ENCODE measurements around the gene SCP2. TPM values are rescaled to one million over a fixed set of nuclear protein-coding genes. Genes with fewer than 3 reads are reported as not detected.

The SCP2 gene
- total RNA-seq, 1 experiment from 2014 or later: 56.4 TPM

GRCh38 chr1:53051676-53052075 lies 124.6 kb downstream of the SCP2 start:
- TF ChIP-seq CDX4 (CRISPR knock-in tag; IDR thresholded peaks at IDR 0.05; ENCODE audit: borderline replicate concordance) (no peak), TCF7 (CRISPR knock-in tag; IDR thresholded peaks at IDR 0.05; ENCODE audit: low read depth) (no peak), FOXP4 (CRISPR knock-in tag; IDR thresholded peaks at IDR 0.05) (no peak), ZNF532 (CRISPR knock-in tag; IDR thresholded peaks at IDR 0.05; ENCODE audit: borderline replicate concordance) (no peak), E2F1 (CRISPR knock-in tag; IDR thresholded peaks at IDR 0.05) (no peak), OVOL2 (CRISPR knock-in tag; IDR thresholded peaks at IDR 0.05; ENCODE audit: borderline replicate concordance) (no peak), MXD4 (CRISPR knock-in tag; IDR thresholded peaks at IDR 0.05; ENCODE audit: borderline replicate concordance) (no peak), FOXJ3 (CRISPR knock-in tag; IDR thresholded peaks at IDR 0.05; ENCODE audit: borderline replicate concordance) (no peak), HMGA2 (CRISPR knock-in tag; IDR thresholded peaks at IDR 0.05) (no peak)
- H3K4me1 Mint-ChIP-seq: peaks cover 38% of the 10 kb centered on the region
- peaks cover 2% of the 10 kb centered on the region; the same call in 1 of the 2 replicates for H3K27me3 Mint-ChIP-seq (ENCODE audit: low read depth)
- no peak for ATAC-seq
- no peak for DNase-seq (ENCODE audit: low spot score)
- ChIA-PET CTCF (interaction anchor here (1.0 kb wide), 1 partner anchor 10 kb away, joined by 5 read pairs; the partner anchor contains the start of gene PODN), POLR2A (no interaction called here)
- H3K36me3 Mint-ChIP-seq: peaks cover 3% of the 10 kb centered on the region; the same call in 1 of the 2 replicates
- H3K4me3 Mint-ChIP-seq: no peak overlapping the region
- no peak overlapping the region for H3K27ac Mint-ChIP-seq
- no peaks in the 10 kb centered on the region; the same call in 1 of the 2 replicates for H3K9me3 Mint-ChIP-seq

GRCh38 chr1:53057127-53057526 lies 130.1 kb downstream of the SCP2 start:
- POLR2A ChIA-PET: no interaction called here

More at GRCh38 chr1:53057127-53057526, 130.1 kb downstream of the SCP2 start:
- H3K36me3 Mint-ChIP-seq: no peaks in the 10 kb centered on the region
- no peak overlapping the region for H3K27ac Mint-ChIP-seq
- TF ChIP-seq STAT6 (CRISPR knock-in tag; conservative IDR thresholded peaks at IDR 0.05; ENCODE audit: low read depth) (no peak), NFATC4 (CRISPR knock-in tag; IDR thresholded peaks at IDR 0.05) (no peak), ZNF423 (CRISPR knock-in tag; IDR thresholded peaks at IDR 0.05) (no peak), TP53 (CRISPR knock-in tag; IDR thresholded peaks at IDR 0.05) (no peak), ZNF232 (CRISPR knock-in tag; IDR thresholded peaks at IDR 0.05) (no peak)
- DNase-seq (ENCODE audit: low spot score) (no peak), ATAC-seq (no peak)
- H3K27me3 Mint-ChIP-seq (ENCODE audit: low read depth): peaks cover 51% of the 10 kb centered on the region
- CTCF ChIA-PET: interaction anchor here (0.9 kb wide), 1 partner anchor 125 kb away, joined by 3 read pairs; no protein-coding TSS in a partner anchor
- H3K4me1 Mint-ChIP-seq: no peaks in the 10 kb centered on the region
- H3K9me3 Mint-ChIP-seq: no peaks in the 10 kb centered on the region; the same call in 1 of the 2 replicates
- H3K4me3 Mint-ChIP-seq: no peak overlapping the region
